GM21526 (cell line): ENCODE data around the gene FNIP2.

Source experiments
- ATAC-seq: cut with Tn5 transposase; IDR thresholded peaks from one replicate; pipeline ENCODE4 v1.9.1; 2021; ENCODE audit warnings: moderate library complexity; ENCODE audit not compliant: unreplicated experiment, low FRiP score

FNIP2 gene

GRCh38 chr4:158760866-158761265, 8.0 kb upstream of the FNIP2 start:
- no peak for ATAC-seq

DNA sequence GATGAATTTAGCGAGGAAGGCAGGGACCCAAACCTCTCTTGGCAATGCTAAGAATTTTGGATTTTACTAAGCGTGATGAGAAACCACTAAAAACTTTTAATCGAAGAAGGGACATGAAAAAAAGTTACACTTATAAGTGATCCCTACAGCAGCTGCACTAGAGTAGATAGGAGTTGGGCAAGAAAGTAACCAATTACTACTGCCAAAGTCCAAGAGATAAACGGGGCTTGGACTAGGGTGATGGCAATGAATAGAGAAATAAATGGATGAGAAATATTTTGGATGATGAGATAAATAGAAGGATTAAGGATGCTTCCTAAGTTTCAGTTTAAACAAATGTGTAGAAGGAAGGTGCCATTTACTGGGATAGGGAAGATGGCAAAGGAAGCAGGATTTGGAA, 6.3 kb upstream of the FNIP2 start:
- no peak for ATAC-seq

DNA sequence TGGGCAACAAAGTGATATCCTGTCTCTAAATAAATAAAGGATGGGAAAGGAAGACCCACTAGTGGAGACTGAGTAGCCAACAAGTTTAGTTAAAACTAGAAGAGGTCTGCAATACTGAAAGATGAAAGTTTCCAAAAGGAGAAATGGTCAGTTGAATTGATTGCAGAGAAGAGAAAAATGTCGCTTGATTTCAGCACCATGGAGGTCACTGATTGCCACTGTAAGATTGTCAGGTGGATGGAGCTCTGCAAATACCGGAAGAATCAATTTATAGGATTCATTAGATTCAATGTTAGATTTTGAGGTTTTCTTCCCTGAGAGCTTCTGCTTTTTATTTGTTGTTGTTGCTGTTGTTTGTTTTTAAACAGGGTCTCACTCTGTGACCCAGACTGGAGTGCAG, 5.4 kb upstream of the FNIP2 start:
- ATAC-seq, result no peak

GRCh38 chr4:158766434-158767044, 2.3 kb upstream of the FNIP2 start:
- ATAC-seq, result no peak

DNA sequence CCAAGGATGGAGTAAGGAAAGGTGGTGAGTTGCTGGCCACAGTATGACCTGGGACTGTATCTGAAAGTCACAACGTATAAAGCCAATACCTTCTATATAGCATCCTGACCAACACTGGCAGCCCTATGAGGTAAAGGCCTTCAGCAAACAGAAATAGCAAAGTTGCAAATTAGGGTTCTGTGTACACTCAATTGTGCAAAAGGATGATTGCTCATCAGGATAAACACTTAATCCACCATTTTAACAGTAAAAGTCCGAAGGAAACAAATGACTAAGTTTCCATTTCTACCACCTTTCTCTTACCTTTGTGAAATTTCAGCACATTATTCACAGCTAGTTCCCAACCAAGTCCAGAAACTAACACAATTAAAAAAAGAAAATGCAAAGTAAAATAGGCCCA, 1.4 kb upstream of the FNIP2 start:
- ATAC-seq, result no peak

GRCh38 chr4:158769175-158769921, 522 bp downstream of the FNIP2 start:
- peak; percentile 28 for ATAC-seq

DNA sequence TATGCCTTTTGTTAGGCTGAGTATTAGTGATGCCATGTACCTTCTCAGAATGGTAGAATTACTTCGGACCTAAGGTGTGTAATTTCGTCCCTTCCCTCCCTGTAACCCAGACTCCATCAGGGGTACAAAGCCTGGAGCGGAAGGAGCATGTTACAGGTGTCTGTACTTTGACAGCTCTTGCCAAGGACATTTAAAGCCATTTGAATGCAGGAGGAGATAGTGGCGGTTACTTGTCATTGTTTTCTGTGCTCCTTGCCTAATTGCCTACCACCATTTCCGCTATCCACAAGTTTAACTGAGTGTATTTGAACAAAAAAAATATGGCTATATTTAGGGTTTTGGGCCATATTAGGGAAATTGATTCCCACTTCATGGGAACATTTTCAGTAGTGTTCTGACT, 1.8 kb downstream of the FNIP2 start:
- ATAC-seq, result no peak

DNA sequence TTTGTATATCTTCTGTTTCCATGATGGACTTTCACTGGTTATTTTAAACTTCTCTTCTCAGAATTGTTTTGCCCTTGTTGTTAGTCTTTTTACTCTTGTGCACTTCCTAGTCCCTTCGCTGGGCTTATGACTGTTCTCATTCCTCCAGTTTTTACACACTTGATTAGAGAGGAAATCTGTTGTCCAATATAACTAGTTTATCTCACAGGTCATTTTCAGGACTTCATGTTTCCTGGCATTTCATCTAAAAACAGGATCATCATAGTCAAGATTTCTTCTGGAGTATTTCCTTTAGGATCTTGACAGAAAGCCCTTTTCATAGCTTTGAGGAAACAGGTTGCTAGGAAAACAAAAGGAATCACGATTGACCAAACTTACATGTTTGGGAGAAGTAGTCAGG, 3.0 kb downstream of the FNIP2 start:
- no peak for ATAC-seq

GRCh38 chr4:158775091-158775651, 6.3 kb downstream of the FNIP2 start:
- ATAC-seq, result no peak

DNA sequence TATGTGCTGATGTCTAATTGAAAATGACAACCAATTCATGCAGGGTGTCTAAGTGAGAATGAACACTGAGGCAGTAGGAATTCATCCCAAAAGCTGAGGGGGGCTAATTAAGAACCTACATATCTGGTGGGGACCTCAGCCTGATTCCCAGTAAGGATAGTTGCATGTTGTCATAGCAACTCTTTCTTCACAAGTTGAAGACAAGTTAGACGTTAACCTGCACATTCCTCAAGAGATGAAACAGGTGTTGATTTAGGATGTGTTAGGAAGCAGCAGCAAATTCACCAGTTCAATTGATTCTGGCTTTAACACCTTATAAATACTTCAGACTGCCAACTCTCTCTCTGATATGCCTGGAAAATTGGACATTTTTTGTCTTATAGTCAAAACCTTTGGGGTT, 7.3 kb downstream of the FNIP2 start:
- no peak for ATAC-seq

GRCh38 chr4:158777423-158778155, 8.8 kb downstream of the FNIP2 start:
- ATAC-seq, result no peak

DNA sequence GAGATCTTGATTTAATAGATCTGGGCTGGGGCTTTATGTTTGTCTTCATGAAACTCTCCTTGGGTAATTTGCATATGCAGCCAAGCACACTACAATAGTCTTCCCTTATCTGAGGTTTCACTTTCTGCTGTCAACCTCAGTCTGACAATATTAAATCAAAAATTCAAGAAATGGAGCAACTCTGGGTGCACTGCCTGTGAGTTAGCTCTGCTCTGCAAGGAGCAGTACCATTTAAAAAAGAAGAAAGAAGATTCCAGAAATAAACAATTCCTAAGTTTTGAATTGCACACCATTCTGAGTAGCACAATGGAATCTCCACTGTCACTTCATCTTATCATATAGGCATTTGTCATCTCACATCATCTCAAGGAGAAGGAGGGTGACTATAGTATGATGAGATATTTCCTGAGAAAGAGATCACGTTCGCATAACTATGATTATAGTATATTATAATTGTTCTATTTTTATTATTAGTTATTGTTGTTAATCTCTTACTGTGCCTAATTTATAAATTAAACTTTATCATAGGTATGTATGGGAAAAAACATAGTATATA, 9.4 kb downstream of the FNIP2 start:
- ATAC-seq, result peak; percentile 100

GRCh38 chr4:158778712-158779111, 9.9 kb downstream of the FNIP2 start:
- no peak for ATAC-seq

DNA sequence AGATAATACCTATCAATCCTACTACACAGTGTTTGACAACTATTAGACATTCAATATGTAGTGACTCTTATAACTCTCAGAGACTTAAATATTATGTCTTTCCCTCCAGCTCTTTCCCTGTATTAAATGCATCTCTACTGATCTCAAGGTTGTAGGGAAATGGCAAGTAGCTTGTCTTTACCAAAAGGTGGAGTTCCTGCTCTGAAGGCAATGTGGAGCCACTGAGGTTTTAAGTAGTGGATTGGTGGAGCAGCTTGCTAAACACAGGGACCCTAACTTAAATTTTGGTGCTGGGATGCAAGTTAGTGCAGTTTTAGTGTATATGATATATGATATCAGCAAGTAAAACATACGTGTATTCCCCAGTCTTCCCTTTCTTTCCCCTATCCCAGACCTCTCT, 13.1 kb downstream of the FNIP2 start:
- ATAC-seq, result no peak

- ATAC-seq, result no peak
Measured at GRCh38 chr4:158782551-158783360, 13.9 kb downstream of the FNIP2 start.

- ATAC-seq, result no peak
Measured at GRCh38 chr4:158783785-158784184, 15.0 kb downstream of the FNIP2 start.

DNA sequence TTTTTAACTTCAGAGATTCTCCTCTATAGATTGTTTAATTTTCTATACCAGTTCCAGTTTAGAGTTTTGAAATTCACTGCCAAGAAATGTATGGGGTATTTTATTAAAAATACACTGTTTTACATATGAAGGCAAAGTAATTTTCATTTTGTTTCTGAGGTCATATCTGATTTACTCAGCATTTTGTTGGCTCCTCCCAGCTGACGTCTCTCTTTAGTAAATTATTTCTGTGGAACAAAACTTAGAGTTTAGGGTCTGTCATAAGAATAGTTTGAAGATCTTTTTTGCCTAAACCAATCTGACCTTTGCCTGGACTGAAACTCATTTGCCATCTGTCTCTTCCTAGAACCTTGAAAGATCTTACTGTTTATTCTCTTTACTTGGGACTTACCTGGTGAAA, 16.9 kb downstream of the FNIP2 start:
- no peak for ATAC-seq

- no peak for ATAC-seq
Measured at GRCh38 chr4:158786121-158786601, 17.3 kb downstream of the FNIP2 start.

- ATAC-seq, result no peak
Measured at GRCh38 chr4:158786955-158787354, 18.1 kb downstream of the FNIP2 start.
